Kidney glomerular epithelial cell (primary cell): Measurements from ENCODE around the gene MRPL32.
A peak's percentile ranks its signal among the peaks of the same experiment; 100 is the strongest.

Experiments
- DNase-seq: peaks from one replicate; lab custom pipeline; 2025; lab: John Stamatoyannopoulos, UW

Gene MRPL32

GRCh38 chr7:42926204-42926603 is 6.0 kb upstream of the MRPL32 start:
- no peak for DNase-seq

DNA sequence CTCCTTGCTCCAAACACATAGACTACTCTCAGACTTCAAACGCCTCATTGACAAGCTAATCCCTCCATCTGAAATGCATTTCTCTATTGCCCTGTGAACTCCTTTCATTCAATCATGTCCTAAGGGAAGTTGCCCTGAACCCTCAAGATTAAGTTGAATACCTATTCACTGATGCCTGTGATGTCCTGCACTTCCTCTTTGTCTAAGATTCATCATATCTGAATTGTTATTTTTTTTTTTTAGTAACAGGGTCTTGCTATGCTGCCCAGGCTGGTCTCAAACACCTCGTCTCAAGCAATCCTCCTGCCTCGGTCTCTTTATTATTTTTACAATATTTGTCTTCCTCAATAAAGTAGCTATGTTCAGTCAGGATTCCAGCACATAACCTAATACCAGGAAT is 3.4 kb upstream of the MRPL32 start:
- DNase-seq = no peak

DNA sequence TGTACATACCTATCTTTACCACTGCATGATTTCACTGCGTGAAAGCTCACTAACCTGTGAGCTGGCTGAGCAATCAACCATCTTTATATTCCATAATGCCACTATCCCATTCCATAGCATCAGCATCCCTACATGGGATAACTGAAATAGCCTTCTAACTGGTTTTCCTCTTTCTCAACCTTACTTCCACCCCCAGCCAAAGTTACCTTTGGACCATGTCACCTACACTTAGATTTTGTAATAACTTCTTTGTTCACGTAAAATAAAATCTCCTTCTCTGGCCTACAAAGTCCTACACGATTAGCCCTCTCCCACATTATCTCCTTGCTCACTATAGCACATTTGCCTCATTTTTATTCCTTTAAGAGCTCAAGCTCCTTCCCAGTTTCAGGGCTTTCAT is 2.7 kb upstream of the MRPL32 start:
- no peak for DNase-seq

- DNase-seq = no peak
Observed at GRCh38 chr7:42930889-42931288, 1.3 kb upstream of the MRPL32 start.

GRCh38 chr7:42931447-42931833 is 736 bp upstream of the MRPL32 start:
- no peak for DNase-seq

DNA sequence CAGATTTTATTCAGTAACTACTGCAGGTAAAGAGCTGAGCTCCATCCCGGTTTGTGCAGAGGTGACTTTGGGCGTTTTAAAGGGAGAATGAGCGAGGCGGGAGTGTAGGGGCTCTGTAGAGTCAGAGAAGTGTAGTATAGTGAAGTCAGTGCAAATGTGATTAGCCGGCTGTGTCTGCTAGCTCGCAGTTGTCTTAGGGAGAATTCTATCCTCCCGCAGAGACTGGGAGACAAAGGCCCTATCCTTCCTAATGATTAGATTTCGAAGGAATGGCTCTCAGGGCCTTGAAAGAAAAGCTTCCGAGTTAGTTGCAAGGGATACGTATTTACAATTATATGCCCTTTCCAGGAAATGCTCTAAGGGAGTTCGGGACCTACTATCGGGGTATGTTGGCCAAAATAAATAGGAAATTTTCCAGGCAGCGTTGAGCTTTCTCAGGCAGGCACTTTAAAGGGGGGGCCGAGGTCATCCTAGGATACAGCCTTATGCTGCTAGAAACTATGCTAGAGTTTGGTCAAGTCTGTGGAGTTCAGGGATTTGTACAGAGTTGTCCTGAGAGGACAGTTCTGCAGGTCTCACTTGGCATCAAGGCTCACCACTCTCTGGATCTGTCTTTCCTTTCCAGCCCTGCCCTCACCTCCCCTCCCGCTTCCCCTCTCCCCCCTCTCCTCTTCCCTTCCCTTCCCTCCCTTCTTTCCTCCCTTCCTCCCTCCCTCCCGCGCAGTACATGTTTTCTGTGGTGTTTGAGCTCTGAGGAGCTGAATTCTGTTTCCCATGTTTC is 825 bp downstream of the MRPL32 start:
- peak; percentile 27 for DNase-seq

DNA sequence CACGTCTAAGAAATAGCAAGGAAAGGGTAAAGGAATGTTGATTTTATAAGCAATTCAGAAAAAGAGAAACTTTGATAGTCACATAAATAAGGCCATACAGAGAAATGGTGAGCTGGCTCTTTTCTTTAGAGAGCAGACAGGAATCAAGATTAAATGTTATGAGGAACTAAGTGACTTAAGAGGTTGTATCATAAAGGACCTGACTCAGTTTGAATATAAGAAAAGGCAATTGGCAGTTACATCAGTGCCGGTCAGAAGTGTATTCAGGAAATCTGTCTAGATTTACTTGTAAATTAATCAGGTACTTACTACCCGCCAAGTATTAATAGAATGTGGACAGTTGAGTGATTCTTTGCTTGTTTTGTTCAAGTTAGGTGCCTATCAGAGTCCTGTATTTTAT is 2.1 kb downstream of the MRPL32 start:
- DNase-seq = no peak

GRCh38 chr7:42935861-42936260 is 3.7 kb downstream of the MRPL32 start:
- DNase-seq = no peak

- DNase-seq = no peak
Observed at GRCh38 chr7:42939457-42940240, 7.5 kb downstream of the MRPL32 start.

GRCh38 chr7:42940985-42941847 is 9.0 kb downstream of the MRPL32 start:
- DNase-seq = peak; percentile 58

DNA sequence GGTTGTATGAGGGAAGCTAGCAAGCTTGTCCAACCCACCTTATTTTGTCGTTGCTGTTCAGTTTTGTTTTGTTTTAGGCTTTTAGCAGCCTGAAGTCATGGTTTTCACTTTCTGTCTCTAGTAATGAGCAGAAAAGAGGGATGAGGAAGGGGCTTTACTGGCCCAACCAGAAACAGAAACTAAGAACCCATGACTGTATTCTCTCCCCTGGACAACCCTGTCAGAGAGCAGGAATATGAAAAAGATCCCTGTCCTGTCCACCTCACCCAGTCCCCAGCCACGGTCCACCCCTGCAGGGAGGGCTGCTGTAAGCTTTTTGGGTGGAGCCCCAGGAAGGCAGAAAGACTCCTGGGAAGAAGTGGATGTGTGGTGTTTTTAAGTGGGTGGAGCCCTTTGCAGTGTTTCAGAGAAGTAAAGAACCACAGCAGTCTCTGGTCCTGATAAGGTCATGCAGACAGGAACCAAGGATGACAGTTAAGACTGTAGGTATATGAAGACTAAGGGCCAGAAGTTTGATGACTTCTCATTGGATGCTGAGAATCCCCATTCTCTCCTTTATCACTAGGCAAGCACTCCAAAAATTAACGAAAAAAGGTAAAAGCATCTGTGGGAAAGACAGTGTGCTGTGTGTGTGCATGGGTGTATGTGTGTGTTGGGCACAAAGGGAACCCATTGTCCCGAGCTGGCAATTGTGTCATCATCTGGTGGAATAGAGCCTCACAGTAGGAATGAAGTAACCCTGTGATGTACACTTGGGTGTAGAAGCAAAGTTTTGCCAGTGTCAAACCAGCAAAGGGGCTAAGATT is 13.8 kb downstream of the MRPL32 start:
- no peak for DNase-seq

- no peak for DNase-seq
Observed at GRCh38 chr7:42946627-42946950, 14.4 kb downstream of the MRPL32 start.

DNA sequence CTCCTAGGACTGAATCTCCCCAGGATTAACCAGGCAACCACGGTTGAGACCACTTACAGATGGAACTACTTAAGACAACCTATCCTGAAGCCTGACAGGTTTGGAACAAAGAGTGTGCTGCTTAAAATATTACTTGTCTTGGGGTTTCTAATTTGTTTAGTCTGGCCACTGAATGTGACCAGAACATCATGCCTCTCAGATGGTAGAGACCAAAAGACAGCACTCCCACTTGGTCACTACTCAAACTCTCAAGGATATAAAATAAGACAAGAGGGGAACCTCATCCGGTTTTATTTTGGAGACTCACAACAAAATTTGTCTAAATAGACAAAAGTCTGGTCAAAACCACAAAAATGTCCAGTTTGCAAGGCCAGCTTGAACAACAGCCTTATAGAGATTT is 15.3 kb downstream of the MRPL32 start:
- no peak for DNase-seq

DNA sequence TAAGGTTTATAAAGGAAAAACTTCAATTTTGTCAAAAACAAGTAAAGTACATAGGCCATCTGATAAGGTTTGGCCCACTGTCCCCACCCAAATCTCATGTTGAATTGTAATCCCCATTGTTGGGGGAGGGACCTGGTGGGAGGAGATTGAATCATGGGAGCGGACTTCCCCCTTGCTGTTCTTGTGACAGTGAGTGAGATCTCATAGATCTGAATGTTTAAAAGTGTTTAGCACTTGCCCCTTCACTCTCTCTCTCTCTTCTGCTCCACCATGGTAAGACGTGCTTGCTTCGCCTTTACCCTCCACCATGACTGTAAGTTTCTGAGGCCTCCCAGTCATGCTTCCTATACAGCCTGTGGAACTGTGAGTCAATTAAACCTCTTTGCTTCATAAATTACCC is 18.2 kb downstream of the MRPL32 start:
- DNase-seq = no peak

GRCh38 chr7:42952328-42952727 is 20.2 kb downstream of the MRPL32 start:
- no peak for DNase-seq

- DNase-seq = no peak
Observed at GRCh38 chr7:42953994-42954393, 21.8 kb downstream of the MRPL32 start.

- DNase-seq = no peak
Observed at GRCh38 chr7:42956062-42956461, 23.9 kb downstream of the MRPL32 start.

DNA sequence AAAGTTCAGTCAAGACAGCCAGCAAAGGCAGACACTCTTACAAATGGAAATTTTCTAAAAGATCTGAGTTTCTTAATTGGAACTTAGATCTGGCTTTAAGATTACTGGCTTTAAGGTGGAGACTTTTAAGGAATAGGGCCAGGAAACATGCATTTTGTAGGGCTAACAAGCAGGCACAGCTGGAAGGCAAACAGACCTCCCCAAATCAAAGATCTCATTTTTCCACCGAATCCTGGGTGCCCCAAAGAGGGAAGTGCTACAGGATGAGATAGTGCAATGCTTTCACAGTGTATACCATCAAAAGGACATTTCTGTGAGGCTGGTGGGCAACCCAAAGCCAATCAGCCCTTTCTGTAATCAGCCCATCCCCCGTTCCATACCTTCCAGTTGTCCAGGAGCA is 27.4 kb downstream of the MRPL32 start:
- no peak for DNase-seq

DNA sequence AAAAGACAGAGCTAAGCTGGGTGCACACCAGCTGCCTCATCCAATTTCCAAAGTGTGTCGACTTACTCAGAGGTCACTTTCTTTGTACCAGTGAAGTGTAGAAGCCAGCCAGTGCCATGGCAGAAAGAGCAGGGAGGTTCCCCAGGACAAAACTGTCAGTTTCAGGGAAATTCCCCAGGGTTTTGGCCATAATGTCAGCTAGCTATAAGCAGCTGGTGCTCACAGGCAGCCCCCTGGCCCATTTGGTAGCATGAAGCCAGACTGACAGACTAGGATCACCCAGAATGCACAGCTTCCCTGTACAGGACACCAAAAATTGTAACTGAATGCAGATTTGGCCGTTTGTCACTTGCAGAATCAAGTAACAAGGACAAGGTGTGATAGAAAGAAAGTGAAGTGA is 28.6 kb downstream of the MRPL32 start:
- DNase-seq = no peak

DNA sequence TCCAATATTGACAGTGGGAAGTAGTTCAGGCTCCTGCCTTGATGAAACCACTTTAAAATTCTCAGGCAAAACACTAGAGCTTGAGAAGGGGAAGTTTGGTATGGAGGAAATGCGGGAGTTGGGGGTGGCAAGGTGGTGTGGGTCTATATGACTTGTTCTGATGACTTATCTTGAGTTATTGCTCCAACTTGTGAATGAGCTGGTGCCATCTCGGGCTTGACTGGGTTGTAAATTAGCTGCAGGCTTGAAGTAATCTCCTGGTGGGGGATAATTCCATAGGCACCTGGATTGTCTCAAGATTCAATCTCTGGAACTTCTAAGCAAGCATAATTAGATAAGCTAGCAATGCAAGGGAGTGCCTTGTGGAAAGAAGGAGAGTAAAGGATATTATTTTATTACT is 29.0 kb downstream of the MRPL32 start:
- no peak for DNase-seq

DNA sequence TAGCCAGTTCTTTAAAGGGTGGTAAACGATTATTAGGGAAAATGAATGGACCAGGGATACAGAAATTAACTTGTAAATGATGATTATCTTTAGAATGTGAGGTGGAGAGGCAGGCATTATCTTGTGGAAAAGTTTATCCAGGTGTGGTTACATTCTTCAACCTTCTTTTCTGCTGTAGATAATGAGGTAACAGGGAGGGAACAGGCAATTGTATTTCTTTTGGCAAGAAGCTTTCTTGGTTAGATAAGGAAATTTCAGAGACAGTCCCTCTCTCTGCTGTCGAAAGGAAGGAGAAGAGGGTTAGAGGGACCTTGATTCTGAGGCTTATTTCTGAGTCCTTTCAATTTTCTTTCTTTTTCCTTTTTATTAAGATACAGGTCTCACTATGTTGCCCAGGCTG is 32.1 kb downstream of the MRPL32 start:
- DNase-seq = no peak
